Stomach (tissue), 4 donors: Measurements from ENCODE around the gene ERVFRD-1.

ENCODE experiments used
- EP300 ChIP-seq: sonication (generic); formaldehyde crosslinking; IDR thresholded peaks from one replicate; pipeline ENCODE4 v1.6.1; 2017; ENCODE audit warnings: antibody characterized with exemption
- POLR2A ChIP-seq, 4 donors: fragments of 450-650 bp; IDR thresholded peaks; one replicate each; pipeline ENCODE4 v1.6.1; 2016; ENCODE audit warnings: antibody characterized with exemption in 4 of 4, control low read depth in 2 of 4, mild to moderate bottlenecking in 1 of 4, moderate library complexity in 1 of 4
- POLR2AphosphoS5 ChIP-seq, 3 donors: sonication (generic); formaldehyde crosslinking; IDR thresholded peaks; one replicate each; pipeline ENCODE4 v1.6.1; 2016; ENCODE audit warnings: antibody characterized with exemption in 3 of 3
- TF ChIP-seq, protein P1 (sequence below), 7 experiments: fragments of 450-650 bp in 4 of 7; fragments of 200-600 bp in 3 of 7; sonication (generic) in 3 of 7; IDR thresholded peaks; one replicate each; pipeline ENCODE4 v1.5.1; 2016 to 2019; ENCODE audit warnings: antibody characterized with exemption in 7 of 7, control low read depth in 2 of 7, mild to moderate bottlenecking in 1 of 7

DNA sequence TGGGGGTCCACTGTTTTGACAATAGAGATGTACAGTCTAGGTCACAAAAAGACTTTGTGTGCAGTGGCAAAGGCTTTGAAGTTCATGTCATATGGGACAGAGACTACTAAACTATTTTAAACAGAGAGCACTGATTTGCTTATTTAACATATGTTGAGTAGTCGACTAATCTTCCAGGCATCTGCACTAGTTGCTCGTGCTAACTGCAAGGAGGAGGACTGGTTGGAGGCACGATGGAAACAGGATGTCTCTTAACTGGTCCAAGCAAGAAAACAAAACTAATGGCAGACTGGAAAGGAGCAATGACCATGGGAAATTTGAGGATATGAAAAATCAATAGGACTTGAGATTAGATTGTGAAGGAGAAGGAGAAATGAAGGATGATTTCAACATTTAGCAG, 28.5 kb upstream of the ERVFRD-1 start:
- TF ChIP-seq POLR2A (IDR thresholded peaks at IDR 0.05) (no peak), EP300 (no peak), POLR2AphosphoS5 (IDR thresholded peaks at IDR 0.05) (no peak)
- TF ChIP-seq, protein P1, sequence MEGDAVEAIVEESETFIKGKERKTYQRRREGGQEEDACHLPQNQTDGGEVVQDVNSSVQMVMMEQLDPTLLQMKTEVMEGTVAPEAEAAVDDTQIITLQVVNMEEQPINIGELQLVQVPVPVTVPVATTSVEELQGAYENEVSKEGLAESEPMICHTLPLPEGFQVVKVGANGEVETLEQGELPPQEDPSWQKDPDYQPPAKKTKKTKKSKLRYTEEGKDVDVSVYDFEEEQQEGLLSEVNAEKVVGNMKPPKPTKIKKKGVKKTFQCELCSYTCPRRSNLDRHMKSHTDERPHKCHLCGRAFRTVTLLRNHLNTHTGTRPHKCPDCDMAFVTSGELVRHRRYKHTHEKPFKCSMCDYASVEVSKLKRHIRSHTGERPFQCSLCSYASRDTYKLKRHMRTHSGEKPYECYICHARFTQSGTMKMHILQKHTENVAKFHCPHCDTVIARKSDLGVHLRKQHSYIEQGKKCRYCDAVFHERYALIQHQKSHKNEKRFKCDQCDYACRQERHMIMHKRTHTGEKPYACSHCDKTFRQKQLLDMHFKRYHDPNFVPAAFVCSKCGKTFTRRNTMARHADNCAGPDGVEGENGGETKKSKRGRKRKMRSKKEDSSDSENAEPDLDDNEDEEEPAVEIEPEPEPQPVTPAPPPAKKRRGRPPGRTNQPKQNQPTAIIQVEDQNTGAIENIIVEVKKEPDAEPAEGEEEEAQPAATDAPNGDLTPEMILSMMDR (IDR thresholded peaks at IDR 0.05): no peak
